Measurements from ENCODE around the gene PTPRG.

Gene PTPRG

GRCh38 chr3:61929617-61930016, 368.2 kb downstream of the PTPRG start:
- Histone ChIP-seq H3K36me3 (ENCODE audit: low read depth) (no peaks in the 10 kb centered on the region), H3K4me3 (ENCODE audit: severe bottlenecking) (no peak overlapping the region), H3K4me1 (ENCODE audit: insufficient read depth, poor library complexity, severe bottlenecking) (no peaks in the 10 kb centered on the region), H3K9me3 (ENCODE audit: severe bottlenecking) (no peaks in the 10 kb centered on the region), H3K27me3 (ENCODE audit: insufficient read depth, poor library complexity, severe bottlenecking) (no peaks in the 10 kb centered on the region), H3K27ac (ENCODE audit: poor library complexity, severe bottlenecking) (no peak overlapping the region)
- DNase-seq (ENCODE audit: low spot score): no peak
- TF ChIP-seq CTCF (IDR thresholded peaks at IDR 0.05; ENCODE audit: poor library complexity, severe bottlenecking): no peak
- ATAC-seq (ENCODE audit: low read depth): no peak

- DNase-seq (ENCODE audit: low spot score) (no peak), ATAC-seq (ENCODE audit: low read depth) (no peak)
- Histone ChIP-seq H3K4me3 (ENCODE audit: severe bottlenecking) (no peak overlapping the region), H3K9me3 (ENCODE audit: severe bottlenecking) (no peaks in the 10 kb centered on the region), H3K27me3 (ENCODE audit: insufficient read depth, poor library complexity, severe bottlenecking) (no peaks in the 10 kb centered on the region), H3K36me3 (ENCODE audit: low read depth) (no peaks in the 10 kb centered on the region), H3K27ac (ENCODE audit: poor library complexity, severe bottlenecking) (no peak overlapping the region), H3K4me1 (ENCODE audit: insufficient read depth, poor library complexity, severe bottlenecking) (no peaks in the 10 kb centered on the region)
- TF ChIP-seq CTCF (IDR thresholded peaks at IDR 0.05; ENCODE audit: poor library complexity, severe bottlenecking): no peak
Observed at GRCh38 chr3:61932499-61932898, 371.1 kb downstream of the PTPRG start.

GRCh38 chr3:61933798-61934504, 372.6 kb downstream of the PTPRG start:
- no peak for TF ChIP-seq CTCF (IDR thresholded peaks at IDR 0.05; ENCODE audit: poor library complexity, severe bottlenecking)
- Histone ChIP-seq H3K27ac (ENCODE audit: poor library complexity, severe bottlenecking) (no peak overlapping the region), H3K36me3 (ENCODE audit: low read depth) (no peaks in the 10 kb centered on the region), H3K4me1 (ENCODE audit: insufficient read depth, poor library complexity, severe bottlenecking) (no peaks in the 10 kb centered on the region), H3K4me3 (ENCODE audit: severe bottlenecking) (no peak overlapping the region), H3K9me3 (ENCODE audit: severe bottlenecking) (no peaks in the 10 kb centered on the region), H3K27me3 (ENCODE audit: insufficient read depth, poor library complexity, severe bottlenecking) (no peaks in the 10 kb centered on the region)
- DNase-seq (ENCODE audit: low spot score) (no peak), ATAC-seq (ENCODE audit: low read depth) (no peak)

GRCh38 chr3:61934505-61934871, 373.1 kb downstream of the PTPRG start:
- Histone ChIP-seq H3K4me3 (ENCODE audit: severe bottlenecking) (no peak overlapping the region), H3K27me3 (ENCODE audit: insufficient read depth, poor library complexity, severe bottlenecking) (no peaks in the 10 kb centered on the region), H3K27ac (ENCODE audit: poor library complexity, severe bottlenecking) (no peak overlapping the region), H3K4me1 (ENCODE audit: insufficient read depth, poor library complexity, severe bottlenecking) (no peaks in the 10 kb centered on the region), H3K9me3 (ENCODE audit: severe bottlenecking) (no peaks in the 10 kb centered on the region), H3K36me3 (ENCODE audit: low read depth) (no peaks in the 10 kb centered on the region)
- DNase-seq (ENCODE audit: low spot score) (no peak), ATAC-seq (ENCODE audit: low read depth) (no peak)
- TF ChIP-seq CTCF (IDR thresholded peaks at IDR 0.05; ENCODE audit: poor library complexity, severe bottlenecking): no peak

- no peaks in the 10 kb centered on the region for H3K27me3 ChIP-seq (ENCODE audit: insufficient read depth, poor library complexity, severe bottlenecking)
- no peak overlapping the region for H3K27ac ChIP-seq (ENCODE audit: poor library complexity, severe bottlenecking)
- no peaks in the 10 kb centered on the region for H3K36me3 ChIP-seq (ENCODE audit: low read depth)
- no peaks in the 10 kb centered on the region for H3K9me3 ChIP-seq (ENCODE audit: severe bottlenecking)
- TF ChIP-seq CTCF (IDR thresholded peaks at IDR 0.05; ENCODE audit: poor library complexity, severe bottlenecking): no peak
- DNase-seq (ENCODE audit: low spot score): no peak
- no peak for ATAC-seq (ENCODE audit: low read depth)
- no peak overlapping the region for H3K4me3 ChIP-seq (ENCODE audit: severe bottlenecking)
- no peaks in the 10 kb centered on the region for H3K4me1 ChIP-seq (ENCODE audit: insufficient read depth, poor library complexity, severe bottlenecking)
Observed at GRCh38 chr3:61935814-61936213, 374.4 kb downstream of the PTPRG start.

All from RWPE2 (cell line).